ENCODE results near the gene ACSM2B.
"Not testable (repeated sequence)": the region's sequence is repeated elsewhere in the genome, so short reads cannot be mapped to it uniquely, and the experiment has no call there.

The ACSM2B gene

GRCh38 chr16:20595068-20595467, 18.9 kb upstream of the ACSM2B start:
- not testable (repeated sequence) for DNase-seq (ENCODE audit: low read depth)

GRCh38 chr16:20592780-20593179, 16.6 kb upstream of the ACSM2B start:
- DNase-seq (ENCODE audit: low read depth) = not testable (repeated sequence)

- not testable (repeated sequence) for DNase-seq (ENCODE audit: low read depth)
Observed at GRCh38 chr16:20589486-20589885, 13.3 kb upstream of the ACSM2B start.

GRCh38 chr16:20587645-20588074, 11.5 kb upstream of the ACSM2B start:
- not testable (repeated sequence) for DNase-seq (ENCODE audit: low read depth)

- DNase-seq (ENCODE audit: low read depth) = not testable (repeated sequence)
Observed at GRCh38 chr16:20586716-20587115, 10.5 kb upstream of the ACSM2B start.

- DNase-seq (ENCODE audit: low read depth) = not testable (repeated sequence)
Observed at GRCh38 chr16:20586112-20586511, 9.9 kb upstream of the ACSM2B start.

GRCh38 chr16:20580487-20581259, 4.5 kb upstream of the ACSM2B start:
- not testable (repeated sequence) for DNase-seq (ENCODE audit: low read depth)

- DNase-seq (ENCODE audit: low read depth) = not testable (repeated sequence)
Observed at GRCh38 chr16:20578091-20578490, 1.9 kb upstream of the ACSM2B start.

- not testable (repeated sequence) for DNase-seq (ENCODE audit: low read depth)
Observed at GRCh38 chr16:20569117-20569651, 7.0 kb downstream of the ACSM2B start.

GRCh38 chr16:20568404-20568803, 7.8 kb downstream of the ACSM2B start:
- no peak for DNase-seq (ENCODE audit: low read depth)

- no peak for DNase-seq (ENCODE audit: low read depth)
Observed at GRCh38 chr16:20566864-20567263, 9.3 kb downstream of the ACSM2B start.

GRCh38 chr16:20565334-20565733, 10.8 kb downstream of the ACSM2B start:
- not testable (repeated sequence) for DNase-seq (ENCODE audit: low read depth)

- DNase-seq (ENCODE audit: low read depth) = not testable (repeated sequence)
Observed at GRCh38 chr16:20564218-20564617, 11.9 kb downstream of the ACSM2B start.

- not testable (repeated sequence) for DNase-seq (ENCODE audit: low read depth)
Observed at GRCh38 chr16:20555628-20556027, 20.5 kb downstream of the ACSM2B start.

- not testable (repeated sequence) for DNase-seq (ENCODE audit: low read depth)
Observed at GRCh38 chr16:20554689-20555088, 21.5 kb downstream of the ACSM2B start.

- DNase-seq (ENCODE audit: low read depth) = not testable (repeated sequence)
Observed at GRCh38 chr16:20553493-20553892, 22.7 kb downstream of the ACSM2B start.

GRCh38 chr16:20546951-20547350, 29.2 kb downstream of the ACSM2B start:
- not testable (repeated sequence) for DNase-seq (ENCODE audit: low read depth)

GRCh38 chr16:20546278-20546853, 29.8 kb downstream of the ACSM2B start:
- DNase-seq (ENCODE audit: low read depth) = not testable (repeated sequence)

GRCh38 chr16:20540603-20541316, 35.4 kb downstream of the ACSM2B start:
- not testable (repeated sequence) for DNase-seq (ENCODE audit: low read depth)

- DNase-seq (ENCODE audit: low read depth) = no peak
Observed at GRCh38 chr16:20538687-20539086, 37.5 kb downstream of the ACSM2B start.

- no peak for DNase-seq (ENCODE audit: low read depth)
Observed at GRCh38 chr16:20538181-20538580, 38.0 kb downstream of the ACSM2B start.

- DNase-seq (ENCODE audit: low read depth) = not testable (repeated sequence)
Observed at GRCh38 chr16:20536669-20537068, 39.5 kb downstream of the ACSM2B start.

Data from iris pigment epithelial cell (primary cell).